GM21786 (cell line): ENCODE data around the gene ZAR1L.

ENCODE experiments used
- ATAC-seq: cut with Tn5 transposase; IDR thresholded peaks from one replicate; pipeline ENCODE4 v1.9.1; 2021; ENCODE audit not compliant: unreplicated experiment

The ZAR1L gene

GRCh38 chr13:32256243-32256642 lies 58.9 kb downstream of the ZAR1L start:
- no peak for ATAC-seq

DNA sequence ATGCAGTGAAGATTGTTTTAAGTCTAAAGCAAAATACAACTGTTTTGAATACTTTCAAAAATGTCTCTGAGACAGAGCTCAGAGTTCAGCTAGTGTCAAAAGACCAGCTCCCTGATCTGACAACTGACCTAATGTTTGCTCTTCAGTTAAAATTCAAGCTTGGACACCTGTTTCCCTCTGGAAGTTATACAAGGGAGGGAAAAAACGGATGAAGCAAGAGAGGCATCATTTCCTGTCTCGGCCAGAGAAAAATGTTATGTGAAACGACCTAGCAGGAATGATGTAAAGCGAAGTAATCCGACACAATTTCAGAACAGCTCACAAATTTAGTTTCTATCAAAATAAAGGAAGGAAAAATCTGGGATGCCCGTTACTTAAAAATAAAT lies 59.4 kb downstream of the ZAR1L start:
- ATAC-seq: no peak

- ATAC-seq: no peak
Measured at GRCh38 chr13:32254916-32255723, 60.0 kb downstream of the ZAR1L start.

DNA sequence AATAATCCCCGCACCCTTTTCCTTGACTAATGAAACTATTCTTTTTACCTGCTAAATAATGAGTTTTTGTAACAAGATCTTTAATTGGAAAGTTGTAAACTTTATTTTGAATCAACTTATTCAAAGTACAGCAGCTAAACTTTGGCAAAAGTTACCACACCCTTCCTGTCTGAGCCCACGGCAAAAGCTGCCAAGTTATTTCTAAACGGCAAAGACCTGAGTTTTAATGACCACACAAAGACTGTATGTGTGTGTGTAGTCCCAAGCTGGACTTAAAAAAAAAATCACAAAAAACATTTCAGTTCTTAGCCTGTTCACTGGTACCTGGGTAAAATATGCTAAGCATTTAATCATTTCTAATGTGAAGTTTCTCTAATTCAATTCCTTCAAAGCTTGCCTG lies 60.7 kb downstream of the ZAR1L start:
- ATAC-seq: no peak

DNA sequence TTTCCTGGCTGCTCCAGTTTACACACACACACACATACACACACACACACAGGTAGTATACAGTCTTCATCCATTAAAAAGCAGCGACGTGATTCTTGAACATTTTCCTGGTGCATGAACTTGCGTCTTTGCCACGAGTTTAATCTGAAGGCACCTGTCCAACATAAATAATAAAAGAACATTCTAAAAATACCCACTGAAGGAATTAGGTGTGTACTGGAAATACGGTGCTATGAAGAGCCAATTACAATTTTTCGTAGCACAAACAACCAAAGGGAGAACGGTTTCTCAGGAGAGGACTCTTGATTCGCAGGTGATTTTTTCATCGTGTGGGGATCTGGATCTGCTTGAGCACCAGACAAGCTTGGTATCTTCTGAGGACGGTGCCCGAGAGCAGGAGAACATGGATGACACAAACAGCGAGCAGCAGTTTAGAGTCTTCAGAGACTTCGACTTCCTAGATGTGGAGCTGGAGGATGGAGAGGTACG lies 61.2 kb downstream of the ZAR1L start:
- no peak for ATAC-seq
